GM19463 (cell line): ENCODE measurements around the gene SLC47A2.
"Not testable (repeated sequence)": the region's sequence is repeated elsewhere in the genome, so short reads cannot be mapped to it uniquely, and the experiment has no call there.

Experiments used
- ATAC-seq: cut with Tn5 transposase; IDR thresholded peaks from one replicate; pipeline ENCODE4 v1.9.1; 2021; ENCODE audit warnings: mild to moderate bottlenecking, moderate library complexity; ENCODE audit not compliant: unreplicated experiment

The SLC47A2 gene

GRCh38 chr17:19716108-19717030 is at the start of gene SLC47A2:
Gene SLC47A2, minus strand, starts transcription at chr17:19716584. Its CDS starts 29 bp downstream, at chr17:19716555.
- no peak for ATAC-seq

GRCh38 chr17:19766016-19766415 is 49.6 kb upstream of the SLC47A2 start:
- ATAC-seq, result no peak

GRCh38 chr17:19763991-19764390 is 47.6 kb upstream of the SLC47A2 start:
- ATAC-seq, result not testable (repeated sequence)

- ATAC-seq, result no peak
Observed at GRCh38 chr17:19763416-19763815, 47.0 kb upstream of the SLC47A2 start.

GRCh38 chr17:19762515-19762961 is 46.2 kb upstream of the SLC47A2 start:
- no peak for ATAC-seq

GRCh38 chr17:19760746-19761145 is 44.4 kb upstream of the SLC47A2 start:
- no peak for ATAC-seq

- no peak for ATAC-seq
Observed at GRCh38 chr17:19759568-19760549, 43.5 kb upstream of the SLC47A2 start.

- ATAC-seq, result no peak
Observed at GRCh38 chr17:19757536-19758180, 41.3 kb upstream of the SLC47A2 start.

- ATAC-seq, result no peak
Observed at GRCh38 chr17:19756546-19756945, 40.2 kb upstream of the SLC47A2 start.

- peak; percentile 43 for ATAC-seq
Observed at GRCh38 chr17:19755821-19756510, 39.6 kb upstream of the SLC47A2 start.

GRCh38 chr17:19755392-19755791 is 39.0 kb upstream of the SLC47A2 start:
- no peak for ATAC-seq

- ATAC-seq, result no peak
Observed at GRCh38 chr17:19753661-19754463, 37.5 kb upstream of the SLC47A2 start.

- ATAC-seq, result no peak
Observed at GRCh38 chr17:19753051-19753509, 36.7 kb upstream of the SLC47A2 start.

- no peak for ATAC-seq
Observed at GRCh38 chr17:19752216-19753050, 36.0 kb upstream of the SLC47A2 start.

GRCh38 chr17:19750835-19751234 is 34.5 kb upstream of the SLC47A2 start:
- no peak for ATAC-seq

GRCh38 chr17:19750020-19750572 is 33.7 kb upstream of the SLC47A2 start:
- no peak for ATAC-seq

GRCh38 chr17:19748807-19749193 is 32.4 kb upstream of the SLC47A2 start:
- ATAC-seq, result no peak
